SH-SY5Y (cell line): ENCODE measurements around the gene PADI1.

ENCODE experiments used
- GATA2 ChIP-seq: IDR thresholded peaks from 2 replicates; pipeline ENCODE4 v1.6.1; 2011; ENCODE audit warnings: mild to moderate bottlenecking, low read depth, low read length
- GATA3 ChIP-seq: IDR thresholded peaks from 2 replicates; pipeline ENCODE4 v1.6.1; 2011; ENCODE audit warnings: low read depth, mild to moderate bottlenecking, low read length, moderate library complexity

DNA sequence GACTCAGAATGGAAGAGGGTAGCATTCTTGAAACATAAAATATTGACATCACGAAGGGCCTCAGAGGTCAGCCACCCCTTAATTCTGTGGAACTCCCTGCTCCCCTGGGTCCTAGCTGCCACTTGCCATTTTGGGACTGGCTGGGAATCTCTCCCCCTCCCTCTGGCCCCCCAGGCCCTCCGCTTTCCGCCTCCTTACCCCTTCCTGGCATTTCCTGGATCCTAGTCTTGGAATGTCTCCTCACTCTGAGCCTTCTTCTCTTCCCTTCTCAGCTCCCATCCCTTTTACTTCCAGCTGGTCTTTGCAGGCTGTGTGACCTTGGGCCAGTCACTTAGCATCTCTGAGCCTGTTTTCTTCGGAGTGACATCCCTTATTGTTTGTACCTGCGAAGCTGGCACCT is 4.5 kb downstream of the PADI1 start:
- TF ChIP-seq GATA3 (no peak), GATA2 (no peak)
